Endothelial cell of umbilical vein (primary cell): ENCODE measurements around the gene TUNAR. TPM values are rescaled to one million over a fixed set of nuclear protein-coding genes. Genes with fewer than 3 reads are reported as not detected.

ENCODE experiments used
- BruUV-seq: library from RNA; stranded (reverse); fragments of 400-500 nt; replicated peaks from 2 replicates; lab custom pipeline; 2021; lab: Mats Ljungman, UMichigan
- CTCF ChIA-PET: fragments of 300-600, 350-600 bp; sonication (Branson Sonifier 250); formaldehyde crosslinking; loops from one replicate; lab custom pipeline; 2021; ENCODE audit warnings: antibody characterized with exemption, inconsistent platforms; lab: Charles Lee
- POLR2A ChIA-PET: fragments of 300-600, 350-600 bp; sonication (Branson Sonifier 250); formaldehyde crosslinking; loops from one replicate; lab custom pipeline; 2021; ENCODE audit warnings: antibody characterized with exemption, inconsistent platforms; lab: Charles Lee
- DNase-seq: peaks from one replicate; pipeline ENCODE4 v3.0.0-alpha.2; 2011; ENCODE audit warnings: low read depth, low spot score
- FAIRE-seq: peaks from 2 replicates; lab custom pipeline; 2011; peaks lifted over from hg19 to GRCh38; lab: Jason Lieb, UNC
- H2AFZ ChIP-seq: 2 replicates; pipeline ENCODE4 v1.6.0; 2012; ENCODE audit warnings: low read depth, low read length, control low read depth, inconsistent platforms
- H3K27ac ChIP-seq: 2 replicates; pipeline ENCODE4 v1.5.1; 2011; ENCODE audit warnings: low read depth, mild to moderate bottlenecking, control low read depth, low read length, moderate library complexity; ENCODE audit not compliant: insufficient read depth
- H3K27me3 ChIP-seq, 2 experiments: 2 replicates each; pipeline versions ENCODE4 v1.6.0 to v1.6.1; 2011; ENCODE audit warnings: low read length in 2 of 2, mixed read lengths in 1 of 2; ENCODE audit not compliant: control insufficient read depth in 2 of 2, insufficient read depth in 2 of 2
- H3K36me3 ChIP-seq, 2 experiments: 2 replicates in 1 of 2; 3 replicates in 1 of 2; pipeline ENCODE4 v1.5.1; 2011; ENCODE audit warnings: low read length in 2 of 2, mild to moderate bottlenecking in 1 of 2, moderate library complexity in 1 of 2; ENCODE audit not compliant: control insufficient read depth in 2 of 2, insufficient read depth in 2 of 2; ENCODE audit errors: extremely low read depth in 1 of 2
- H3K4me1 ChIP-seq: 3 replicates; pipeline ENCODE4 v1.5.1; 2011; ENCODE audit warnings: mild to moderate bottlenecking, low read length; ENCODE audit not compliant: control insufficient read depth, insufficient read depth; ENCODE audit errors: extremely low read depth
- H3K4me2 ChIP-seq: 2 replicates; pipeline ENCODE4 v1.6.1; 2011; ENCODE audit warnings: low read length, control low read depth, mixed read lengths; ENCODE audit not compliant: insufficient read depth
- H3K4me3 ChIP-seq, 3 experiments: fragments of 200-600 bp in 1 of 3; sonication (generic), shearing (Covaris generic) in 1 of 3; replicated peaks in 1 of 3; 2 replicates each; pipeline ENCODE4 v1.5.1; 2011 to 2016; ENCODE audit warnings: control low read depth in 3 of 3, low read length in 3 of 3, mild to moderate bottlenecking in 2 of 3, inconsistent platforms in 1 of 3, low read depth in 1 of 3, moderate library complexity in 1 of 3; ENCODE audit not compliant: insufficient read depth in 1 of 3
- H3K79me2 ChIP-seq: 2 replicates; pipeline ENCODE4 v1.6.0; 2012; ENCODE audit warnings: low read length, inconsistent platforms; ENCODE audit not compliant: control insufficient read depth, insufficient read depth
- H3K9ac ChIP-seq: replicated peaks from 2 replicates; pipeline ENCODE3; 2011; ENCODE audit warnings: low read length, control low read depth; ENCODE audit not compliant: insufficient read depth; ENCODE audit errors: extremely low read depth
- H3K9me1 ChIP-seq: replicated peaks from 3 replicates; pipeline ENCODE4 v1.6.0; 2011; ENCODE audit warnings: mild to moderate bottlenecking, low read length; ENCODE audit not compliant: control insufficient read depth, insufficient read depth; ENCODE audit errors: extremely low read depth
- H3K9me3 ChIP-seq: replicated peaks from 2 replicates; pipeline ENCODE4 v1.5.1; 2012; ENCODE audit warnings: low read length, inconsistent platforms; ENCODE audit not compliant: control insufficient read depth, insufficient read depth
- H4K20me1 ChIP-seq: replicated peaks from 2 replicates; pipeline ENCODE3; 2011; ENCODE audit warnings: mild to moderate bottlenecking, low read length; ENCODE audit not compliant: control insufficient read depth, insufficient read depth; ENCODE audit errors: extremely low read depth
- EZH2 ChIP-seq: IDR thresholded peaks from 2 replicates; pipeline ENCODE4 v1.6.1; 2012; ENCODE audit warnings: borderline replicate concordance, low read depth, mild to moderate bottlenecking, moderate library complexity, low read length, inconsistent platforms; ENCODE audit not compliant: severe bottlenecking
- FOS ChIP-seq: IDR thresholded peaks from 2 replicates; pipeline ENCODE4 v1.6.1; 2011; ENCODE audit warnings: mild to moderate bottlenecking, low read length, moderate library complexity, borderline replicate concordance; ENCODE audit not compliant: insufficient read depth
- GATA2 ChIP-seq: IDR thresholded peaks from 2 replicates; pipeline ENCODE4 v1.7.0; 2011; ENCODE audit warnings: low read depth, mild to moderate bottlenecking, moderate library complexity, mixed read lengths, low read length; ENCODE audit not compliant: insufficient read length, insufficient read depth
- MAX ChIP-seq: IDR thresholded peaks from 2 replicates; pipeline ENCODE4 v1.6.1; 2011; ENCODE audit not compliant: insufficient read depth, insufficient read length
- MYC ChIP-seq: IDR thresholded peaks from one replicate; pipeline ENCODE4 v1.6.1; 2011; ENCODE audit warnings: mild to moderate bottlenecking, low read depth, low read length
- POLR2A ChIP-seq: IDR thresholded peaks from 2 replicates; pipeline ENCODE4 v1.6.1; 2012; ENCODE audit warnings: low read depth, mild to moderate bottlenecking, control low read depth, low read length
- dilution Hi-C: fragments of 300-500 bp; cut with MboI; formaldehyde crosslinking; loops from one replicate; pipeline ENCODE4 v1.15.0; 2019; ENCODE audit warnings: low sequenced_read_pairs; ENCODE audit not compliant: extremely low pct_ligation_motif_present
- intact Hi-C: fragments of 100-400 bp; cut with micrococcal nuclease; formaldehyde crosslinking; loops from one replicate; pipeline ENCODE4 v1.10.0; 2022
- polyA plus RNA-seq, 4 experiments: library from polyadenylated mRNA; depleted of rRNA in 3 of 4; stranded (reverse) in 3 of 4; unstranded in 1 of 4; fragments of >200 nt; gene quantifications; 2 replicates each; pipeline versions ENCODE4 v1.2.1 to v1.2.3, GENCODE V29; 2011 to 2012; ENCODE audit warnings: missing spikeins in 1 of 4
- total RNA-seq: library from RNA; stranded (reverse); gene quantifications from 2 replicates; pipeline ENCODE4 v1.2.3, GENCODE V29; 2021
- TF ChIP-seq, protein P1 (sequence below), 2 donors: IDR thresholded peaks; 1 replicate in 1 of 2; 2 replicates in 1 of 2; pipeline ENCODE4 v1.5.1; 2011; ENCODE audit warnings: low read length in 2 of 2, mild to moderate bottlenecking in 2 of 2, moderate library complexity in 2 of 2, control low read depth in 1 of 2, inconsistent platforms in 1 of 2, low read depth in 1 of 2; ENCODE audit not compliant: insufficient read depth in 1 of 2; ENCODE audit errors: extremely low read depth in 1 of 2

TUNAR gene
- total and polyA plus RNA-seq, 2 donors (not counting 3 experiments of a cell fraction or from before 2014, with no cell fraction given): not detected

GRCh38 chr14:95902273-95902826 is 25.7 kb downstream of the TUNAR start:
- no TSS peak for BruUV-seq
- Histone ChIP-seq H3K36me3 (no peaks in the 10 kb centered on the region), H3K4me2 (no peak overlapping the region), H3K4me1 (no peaks in the 10 kb centered on the region), H3K27me3 (no peaks in the 10 kb centered on the region), H3K9me1 (no peaks in the 10 kb centered on the region), H3K27ac (no peak overlapping the region), H4K20me1 (no peaks in the 10 kb centered on the region), H3K9me3 (no peaks in the 10 kb centered on the region), H3K9ac (no peak overlapping the region), H3K79me2 (no peaks in the 10 kb centered on the region), H2AFZ (no peak overlapping the region), H3K4me3 (no peak overlapping the region)
- TF ChIP-seq MYC: no peak
- no peak for TF ChIP-seq MAX
- no peak for TF ChIP-seq FOS
- intact Hi-C loops (no loop called here), dilution Hi-C loops (no loop called here)
- DNase-seq: no peak
- ChIA-PET CTCF (no interaction called here), POLR2A (no interaction called here)
- no peak for FAIRE-seq

GRCh38 chr14:95903165-95903564 is 26.5 kb downstream of the TUNAR start:
- Histone ChIP-seq H4K20me1 (no peaks in the 10 kb centered on the region), H3K79me2 (no peaks in the 10 kb centered on the region), H3K4me2 (no peak overlapping the region), H3K4me1 (no peaks in the 10 kb centered on the region), H3K9me3 (no peaks in the 10 kb centered on the region), H3K4me3 (no peak overlapping the region), H2AFZ (no peak overlapping the region), H3K9me1 (no peaks in the 10 kb centered on the region), H3K27me3 (no peaks in the 10 kb centered on the region), H3K27ac (no peak overlapping the region), H3K36me3 (no peaks in the 10 kb centered on the region), H3K9ac (no peak overlapping the region)
- TF ChIP-seq, protein P1, sequence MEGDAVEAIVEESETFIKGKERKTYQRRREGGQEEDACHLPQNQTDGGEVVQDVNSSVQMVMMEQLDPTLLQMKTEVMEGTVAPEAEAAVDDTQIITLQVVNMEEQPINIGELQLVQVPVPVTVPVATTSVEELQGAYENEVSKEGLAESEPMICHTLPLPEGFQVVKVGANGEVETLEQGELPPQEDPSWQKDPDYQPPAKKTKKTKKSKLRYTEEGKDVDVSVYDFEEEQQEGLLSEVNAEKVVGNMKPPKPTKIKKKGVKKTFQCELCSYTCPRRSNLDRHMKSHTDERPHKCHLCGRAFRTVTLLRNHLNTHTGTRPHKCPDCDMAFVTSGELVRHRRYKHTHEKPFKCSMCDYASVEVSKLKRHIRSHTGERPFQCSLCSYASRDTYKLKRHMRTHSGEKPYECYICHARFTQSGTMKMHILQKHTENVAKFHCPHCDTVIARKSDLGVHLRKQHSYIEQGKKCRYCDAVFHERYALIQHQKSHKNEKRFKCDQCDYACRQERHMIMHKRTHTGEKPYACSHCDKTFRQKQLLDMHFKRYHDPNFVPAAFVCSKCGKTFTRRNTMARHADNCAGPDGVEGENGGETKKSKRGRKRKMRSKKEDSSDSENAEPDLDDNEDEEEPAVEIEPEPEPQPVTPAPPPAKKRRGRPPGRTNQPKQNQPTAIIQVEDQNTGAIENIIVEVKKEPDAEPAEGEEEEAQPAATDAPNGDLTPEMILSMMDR (IDR thresholded peaks at IDR 0.05; ENCODE audit: extremely low read depth in 1 of 2, insufficient read depth in 1 of 2, low read depth in 1 of 2, low read length in 2 of 2): no peak
- TF ChIP-seq GATA2 (no peak), EZH2 (no peak), MAX (no peak), MYC (no peak), POLR2A (no peak), FOS (no peak)
- no TSS peak for BruUV-seq
- no peak for FAIRE-seq
- CTCF ChIA-PET: no interaction called here
- POLR2A ChIA-PET: no interaction called here
- dilution Hi-C loops: no loop called here
- DNase-seq: no peak
- intact Hi-C loops: no loop called here
